GM12878 (cell line): ENCODE data around the gene PDE6A. TPM values are rescaled to one million over a fixed set of nuclear protein-coding genes. Genes with fewer than 3 reads are reported as not detected.

Source experiments
- ATAC-seq: fragments of 200-7000 bp; cut with Tn5 transposase; 3 replicates; pipeline ENCODE4 v1.9.1; 2020; ENCODE audit warnings: mild to moderate bottlenecking, moderate library complexity
- BruUV-seq: library from RNA; stranded (reverse); fragments of 400-500 nt; replicated peaks from 2 replicates; lab custom pipeline; 2021; lab: Mats Ljungman, UMichigan
- CTCF ChIA-PET: fragments of 300-600 bp; sonication (Branson Sonifier 250); formaldehyde crosslinking; extraction: SDS; loops from one replicate; lab custom pipeline; 2021; ENCODE audit warnings: inconsistent platforms; lab: Yijun Ruan, JAX
- POLR2A ChIA-PET: fragments of 350-600 bp; formaldehyde crosslinking; extraction: SDS; loops from one replicate; lab custom pipeline; 2021; ENCODE audit warnings: inconsistent platforms; lab: Charles Lee
- RAD21 ChIA-PET: fragments of 300-600 bp; sonication (Branson Sonifier 250); formaldehyde crosslinking; loops from one replicate; lab custom pipeline; 2023; ENCODE audit warnings: antibody characterized with exemption; ENCODE audit not compliant: unreplicated experiment; lab: Charles Lee
- SMC1A ChIA-PET: fragments of 300-600 bp; sonication (Branson Sonifier 250); formaldehyde crosslinking; loops from one replicate; lab custom pipeline; 2023; ENCODE audit not compliant: unreplicated experiment, uncharacterized antibody; lab: Charles Lee
- DNase-seq: peaks from one replicate; pipeline ENCODE4 v3.0.0-alpha.2; 2011; ENCODE audit warnings: low read depth, low spot score
- FAIRE-seq: peaks from 3 replicates; lab custom pipeline; 2011; peaks lifted over from hg19 to GRCh38; lab: Jason Lieb, UNC
- H2AFZ ChIP-seq: 2 replicates; pipeline ENCODE4 v1.6.0; 2011; ENCODE audit warnings: low read depth, low read length, control low read depth; ENCODE audit not compliant: control insufficient read depth
- H3K27ac ChIP-seq: 2 replicates; pipeline ENCODE4 v1.5.1; 2011; ENCODE audit warnings: control low read depth; ENCODE audit not compliant: control insufficient read depth, insufficient read depth
- H3K27me3 ChIP-seq, 2 experiments: replicated peaks in 1 of 2; 2 replicates each; pipeline versions ENCODE4 v1.6.0 to v1.6.1; 2011; ENCODE audit warnings: low read length in 1 of 2; ENCODE audit not compliant: control insufficient read depth in 2 of 2, insufficient read depth in 2 of 2
- H3K36me3 ChIP-seq, 2 experiments: 2 replicates each; pipeline ENCODE4 v1.5.1; 2011; ENCODE audit warnings: low read length in 1 of 2; ENCODE audit not compliant: control insufficient read depth in 2 of 2, insufficient read depth in 2 of 2
- H3K4me1 ChIP-seq: 2 replicates; pipeline ENCODE4 v1.6.1; 2011; ENCODE audit warnings: mild to moderate bottlenecking, low read length, moderate library complexity, mixed read lengths; ENCODE audit not compliant: control insufficient read depth, insufficient read depth
- H3K4me2 ChIP-seq: 2 replicates; pipeline ENCODE4 v1.6.0; 2011; ENCODE audit warnings: control low read depth; ENCODE audit not compliant: control insufficient read depth, insufficient read depth
- H3K4me3 ChIP-seq: fragments of 200-600 bp; sonication (generic); 2 replicates; pipeline ENCODE4 v1.5.1; 2016
- H3K79me2 ChIP-seq: 2 replicates; pipeline ENCODE4 v1.6.0; 2011; ENCODE audit warnings: low read length; ENCODE audit not compliant: control insufficient read depth, insufficient read depth
- H3K9ac ChIP-seq: 2 replicates; pipeline ENCODE4 v1.8.0; 2011; ENCODE audit warnings: low read length, control low read depth, mixed read lengths; ENCODE audit not compliant: control insufficient read depth, insufficient read depth
- H3K9me3 ChIP-seq: replicated peaks from 3 replicates; pipeline ENCODE4 v1.5.1; 2011; ENCODE audit warnings: mild to moderate bottlenecking, low read length; ENCODE audit not compliant: control insufficient read depth, insufficient read depth
- H4K20me1 ChIP-seq: 2 replicates; pipeline ENCODE4 v1.6.0; 2011; ENCODE audit not compliant: control insufficient read depth, insufficient read depth
- CHD4 ChIP-seq: fragments of 200-600 bp; sonication (generic); IDR thresholded peaks from 2 replicates; pipeline ENCODE4 v1.6.1; 2016; ENCODE audit warnings: mild to moderate bottlenecking
- FOS ChIP-seq: IDR thresholded peaks from 3 replicates; pipeline ENCODE4 v1.6.1; 2011; ENCODE audit warnings: borderline replicate concordance; ENCODE audit not compliant: insufficient read length; ENCODE audit errors: extremely low read depth
- MEF2B ChIP-seq: fragments of 450-650 bp; IDR thresholded peaks from 2 replicates; pipeline ENCODE4 v1.6.1; 2018; ENCODE audit warnings: mild to moderate bottlenecking, moderate library complexity; ENCODE audit not compliant: partially characterized antibody, poor library complexity, severe bottlenecking
- NFXL1 ChIP-seq: fragments of 450-650 bp; IDR thresholded peaks from 2 replicates; pipeline ENCODE4 v1.6.1; 2017; ENCODE audit warnings: antibody characterized with exemption, mild to moderate bottlenecking, borderline replicate concordance
- NFYB ChIP-seq: IDR thresholded peaks from 2 replicates; pipeline ENCODE4 v1.6.1; 2011; ENCODE audit warnings: low read depth, mild to moderate bottlenecking, low read length, improper control_type of control experiment, moderate library complexity; ENCODE audit not compliant: insufficient read depth
- SMC3 ChIP-seq: IDR thresholded peaks from 2 replicates; pipeline ENCODE4 v1.6.1; 2011; ENCODE audit warnings: low read length, improper control_type of control experiment, borderline replicate concordance
- WGBS: methylation state at CpG from one replicate; pipeline ENCODE4 v1.1.6; 2016; ENCODE audit warnings: low lambda C conversion rate; ENCODE audit not compliant: insufficient replicate concordance, insufficient coverage; ENCODE audit errors: missing lambda C conversion rate; 5-methylcytosine and 5-hydroxymethylcytosine counted together
- in situ Hi-C: fragments of 300-500 bp; cut with MboI; formaldehyde crosslinking; loops from 9 replicates; pipeline ENCODE4 v1.14.3; 2018; ENCODE audit warnings: mixed read lengths
- intact Hi-C: fragments of 100-400 bp; cut with micrococcal nuclease; formaldehyde crosslinking; loops from one replicate; pipeline ENCODE4 v1.14.2; 2022; ENCODE audit not compliant: unreplicated experiment
- polyA plus RNA-seq, 11 experiments: library from polyadenylated mRNA; depleted of rRNA in 4 of 11; unstranded in 6 of 11; stranded (reverse) in 5 of 11; fragments of >200 nt; fragmentation: Nextera tagmentation in 4 of 11; fragmentation: Illumina TruSeq in 1 of 11; extraction: Ambion mirVana in 4 of 11; extraction: Trizol in 1 of 11; gene quantifications; 1 replicate in 1 of 11; 2 replicates in 10 of 11; pipeline versions ENCODE4 v1.2.1 to v1.2.3, GENCODE V29; 2011 to 2016; ENCODE audit warnings: inconsistent platforms in 2 of 11, missing spikeins in 2 of 11, low read depth in 1 of 11
- total RNA-seq, 4 experiments: library from RNA; depleted of rRNA in 3 of 4; stranded (reverse); fragments of >200 nt in 3 of 4; fragmentation: Illumina TruSeq in 1 of 4; extraction: Trizol in 1 of 4; gene quantifications; 2 replicates each; pipeline versions ENCODE4 v1.2.1 to v1.2.3, GENCODE V29; 2013 to 2021
- TF ChIP-seq, protein P1 (sequence below): fragments of 450-650 bp; formaldehyde crosslinking; IDR thresholded peaks from 2 replicates; pipeline ENCODE4 v1.4.0; 2020; ENCODE audit warnings: mild to moderate bottlenecking, moderate library complexity
- TF ChIP-seq, protein P2 (sequence below): IDR thresholded peaks from 2 replicates; pipeline ENCODE4 v1.6.1; 2012; ENCODE audit warnings: mild to moderate bottlenecking, low read depth, low read length

PDE6A gene
- total and polyA plus RNA-seq, 10 of the 15 experiments (the other 5 are each of a cell fraction or from before 2014, with no cell fraction given): 0.05 to 0.26 TPM; not detected in 8

DNA sequence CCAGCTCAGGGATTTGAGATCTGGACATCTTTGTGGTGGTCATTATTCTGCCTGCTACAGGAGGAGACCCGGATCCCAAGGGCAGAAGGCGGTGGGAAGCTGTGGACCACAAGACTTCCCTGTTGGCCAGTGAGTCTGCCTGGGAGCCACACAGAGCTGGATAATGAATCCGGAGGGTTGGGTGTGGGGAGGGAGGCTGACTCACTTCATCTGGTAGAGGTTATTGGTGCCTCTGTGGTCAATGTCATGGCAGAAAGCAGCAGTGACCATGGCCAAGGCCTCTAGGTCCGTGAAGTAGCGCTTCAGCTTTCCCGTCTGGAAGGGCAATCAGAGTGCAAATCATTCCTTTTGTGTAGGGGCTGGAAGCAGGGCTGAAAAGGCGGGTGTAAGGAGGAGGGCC, 58.5 kb downstream of the PDE6A start:
- H3K9ac ChIP-seq: no peak overlapping the region
- intact Hi-C loops (no loop called here), in situ Hi-C loops (no loop called here)
- 58% methylated on average over 7 of the region's 7 CpGs for WGBS
- H4K20me1 ChIP-seq: no peaks in the 10 kb centered on the region
- H3K4me2 ChIP-seq: no peak overlapping the region
- H3K9me3 ChIP-seq: no peaks in the 10 kb centered on the region
- ChIA-PET SMC1A (no interaction called here), CTCF (interaction anchor here (0.6 kb wide), 1 partner anchor 226 kb away, joined by 3 read pairs; no protein-coding TSS in a partner anchor), POLR2A (no interaction called here), RAD21 (no interaction called here)
- H3K79me2 ChIP-seq: no peaks in the 10 kb centered on the region
- no peak for DNase-seq
- no peaks in the 10 kb centered on the region for H3K36me3 ChIP-seq
- no TSS peak for BruUV-seq
- H3K4me3 ChIP-seq: no peak overlapping the region
- ATAC-seq: no peak
- no peaks in the 10 kb centered on the region for H3K4me1 ChIP-seq
- no peak for FAIRE-seq
- no peak overlapping the region for H3K27ac ChIP-seq
- TF ChIP-seq MEF2B (no peak), NFYB (no peak), SMC3 (no peak), NFXL1 (no peak), CHD4 (no peak), FOS (no peak)
- TF ChIP-seq, protein P1, sequence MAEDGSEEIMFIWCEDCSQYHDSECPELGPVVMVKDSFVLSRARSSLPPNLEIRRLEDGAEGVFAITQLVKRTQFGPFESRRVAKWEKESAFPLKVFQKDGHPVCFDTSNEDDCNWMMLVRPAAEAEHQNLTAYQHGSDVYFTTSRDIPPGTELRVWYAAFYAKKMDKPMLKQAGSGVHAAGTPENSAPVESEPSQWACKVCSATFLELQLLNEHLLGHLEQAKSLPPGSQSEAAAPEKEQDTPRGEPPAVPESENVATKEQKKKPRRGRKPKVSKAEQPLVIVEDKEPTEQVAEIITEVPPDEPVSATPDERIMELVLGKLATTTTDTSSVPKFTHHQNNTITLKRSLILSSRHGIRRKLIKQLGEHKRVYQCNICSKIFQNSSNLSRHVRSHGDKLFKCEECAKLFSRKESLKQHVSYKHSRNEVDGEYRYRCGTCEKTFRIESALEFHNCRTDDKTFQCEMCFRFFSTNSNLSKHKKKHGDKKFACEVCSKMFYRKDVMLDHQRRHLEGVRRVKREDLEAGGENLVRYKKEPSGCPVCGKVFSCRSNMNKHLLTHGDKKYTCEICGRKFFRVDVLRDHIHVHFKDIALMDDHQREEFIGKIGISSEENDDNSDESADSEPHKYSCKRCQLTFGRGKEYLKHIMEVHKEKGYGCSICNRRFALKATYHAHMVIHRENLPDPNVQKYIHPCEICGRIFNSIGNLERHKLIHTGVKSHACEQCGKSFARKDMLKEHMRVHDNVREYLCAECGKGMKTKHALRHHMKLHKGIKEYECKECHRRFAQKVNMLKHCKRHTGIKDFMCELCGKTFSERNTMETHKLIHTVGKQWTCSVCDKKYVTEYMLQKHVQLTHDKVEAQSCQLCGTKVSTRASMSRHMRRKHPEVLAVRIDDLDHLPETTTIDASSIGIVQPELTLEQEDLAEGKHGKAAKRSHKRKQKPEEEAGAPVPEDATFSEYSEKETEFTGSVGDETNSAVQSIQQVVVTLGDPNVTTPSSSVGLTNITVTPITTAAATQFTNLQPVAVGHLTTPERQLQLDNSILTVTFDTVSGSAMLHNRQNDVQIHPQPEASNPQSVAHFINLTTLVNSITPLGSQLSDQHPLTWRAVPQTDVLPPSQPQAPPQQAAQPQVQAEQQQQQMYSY (CRISPR knock-in tag): no peak
- TF ChIP-seq, protein P2, sequence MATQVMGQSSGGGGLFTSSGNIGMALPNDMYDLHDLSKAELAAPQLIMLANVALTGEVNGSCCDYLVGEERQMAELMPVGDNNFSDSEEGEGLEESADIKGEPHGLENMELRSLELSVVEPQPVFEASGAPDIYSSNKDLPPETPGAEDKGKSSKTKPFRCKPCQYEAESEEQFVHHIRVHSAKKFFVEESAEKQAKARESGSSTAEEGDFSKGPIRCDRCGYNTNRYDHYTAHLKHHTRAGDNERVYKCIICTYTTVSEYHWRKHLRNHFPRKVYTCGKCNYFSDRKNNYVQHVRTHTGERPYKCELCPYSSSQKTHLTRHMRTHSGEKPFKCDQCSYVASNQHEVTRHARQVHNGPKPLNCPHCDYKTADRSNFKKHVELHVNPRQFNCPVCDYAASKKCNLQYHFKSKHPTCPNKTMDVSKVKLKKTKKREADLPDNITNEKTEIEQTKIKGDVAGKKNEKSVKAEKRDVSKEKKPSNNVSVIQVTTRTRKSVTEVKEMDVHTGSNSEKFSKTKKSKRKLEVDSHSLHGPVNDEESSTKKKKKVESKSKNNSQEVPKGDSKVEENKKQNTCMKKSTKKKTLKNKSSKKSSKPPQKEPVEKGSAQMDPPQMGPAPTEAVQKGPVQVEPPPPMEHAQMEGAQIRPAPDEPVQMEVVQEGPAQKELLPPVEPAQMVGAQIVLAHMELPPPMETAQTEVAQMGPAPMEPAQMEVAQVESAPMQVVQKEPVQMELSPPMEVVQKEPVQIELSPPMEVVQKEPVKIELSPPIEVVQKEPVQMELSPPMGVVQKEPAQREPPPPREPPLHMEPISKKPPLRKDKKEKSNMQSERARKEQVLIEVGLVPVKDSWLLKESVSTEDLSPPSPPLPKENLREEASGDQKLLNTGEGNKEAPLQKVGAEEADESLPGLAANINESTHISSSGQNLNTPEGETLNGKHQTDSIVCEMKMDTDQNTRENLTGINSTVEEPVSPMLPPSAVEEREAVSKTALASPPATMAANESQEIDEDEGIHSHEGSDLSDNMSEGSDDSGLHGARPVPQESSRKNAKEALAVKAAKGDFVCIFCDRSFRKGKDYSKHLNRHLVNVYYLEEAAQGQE: no peak
- no peak overlapping the region for H2AFZ ChIP-seq
- no peaks in the 10 kb centered on the region for H3K27me3 ChIP-seq
